ENCODE results near the gene ATP5PD. TPM values are rescaled to one million over a fixed set of nuclear protein-coding genes. Genes with fewer than 3 reads are reported as not detected.

Gene ATP5PD
- total and polyA plus RNA-seq, 2 of the 13 experiments (the other 11 are each of a cell fraction or from before 2014, with no cell fraction given) = 158 to 428 TPM

DNA sequence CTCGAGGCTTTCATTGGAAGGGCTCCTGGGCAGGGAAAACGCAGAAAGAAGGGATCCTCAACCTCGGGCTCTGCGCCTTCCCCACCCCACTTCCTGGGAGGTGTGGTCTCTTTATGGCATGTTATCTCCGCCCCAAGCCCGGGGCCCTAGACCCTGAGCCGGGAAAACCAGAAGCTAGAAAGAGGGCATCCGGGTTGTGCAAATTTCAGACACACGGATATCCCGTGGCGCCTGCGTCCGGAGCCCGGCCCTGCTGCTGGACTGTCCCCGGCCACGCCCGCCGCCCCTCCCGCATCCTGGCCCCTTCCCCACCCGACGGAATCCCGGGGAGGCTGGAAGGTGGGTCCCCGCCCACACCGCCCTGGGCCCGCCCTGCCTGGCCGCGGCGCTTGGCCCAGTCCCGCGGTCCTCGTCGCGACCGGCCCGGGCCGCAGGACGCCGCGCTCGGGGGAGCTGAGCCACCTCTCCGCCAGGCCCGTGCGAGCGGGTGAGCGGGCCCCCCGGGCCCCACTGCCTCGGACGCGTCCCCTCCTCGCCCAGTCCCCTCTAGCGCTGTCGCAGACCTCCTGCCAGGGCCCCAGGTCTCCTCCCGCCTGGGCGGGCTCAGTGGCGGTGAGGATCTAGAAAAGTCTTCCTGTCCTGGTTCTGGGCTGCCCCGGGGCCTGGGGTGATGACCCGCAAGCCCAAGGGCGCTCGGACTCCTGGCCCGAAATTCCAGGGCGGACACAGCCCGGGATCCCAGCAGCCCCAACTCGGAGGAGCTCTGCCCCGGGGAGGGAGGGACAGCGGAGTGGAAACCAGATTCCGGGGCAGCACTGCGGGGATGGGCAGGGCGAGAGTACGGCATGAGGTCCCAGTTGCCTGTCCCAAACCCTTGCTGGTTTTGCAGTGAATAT is 41.0 kb upstream of the ATP5PD start, which contains the start of gene SLC16A5 (continued):
- TF ChIP-seq, protein P1, sequence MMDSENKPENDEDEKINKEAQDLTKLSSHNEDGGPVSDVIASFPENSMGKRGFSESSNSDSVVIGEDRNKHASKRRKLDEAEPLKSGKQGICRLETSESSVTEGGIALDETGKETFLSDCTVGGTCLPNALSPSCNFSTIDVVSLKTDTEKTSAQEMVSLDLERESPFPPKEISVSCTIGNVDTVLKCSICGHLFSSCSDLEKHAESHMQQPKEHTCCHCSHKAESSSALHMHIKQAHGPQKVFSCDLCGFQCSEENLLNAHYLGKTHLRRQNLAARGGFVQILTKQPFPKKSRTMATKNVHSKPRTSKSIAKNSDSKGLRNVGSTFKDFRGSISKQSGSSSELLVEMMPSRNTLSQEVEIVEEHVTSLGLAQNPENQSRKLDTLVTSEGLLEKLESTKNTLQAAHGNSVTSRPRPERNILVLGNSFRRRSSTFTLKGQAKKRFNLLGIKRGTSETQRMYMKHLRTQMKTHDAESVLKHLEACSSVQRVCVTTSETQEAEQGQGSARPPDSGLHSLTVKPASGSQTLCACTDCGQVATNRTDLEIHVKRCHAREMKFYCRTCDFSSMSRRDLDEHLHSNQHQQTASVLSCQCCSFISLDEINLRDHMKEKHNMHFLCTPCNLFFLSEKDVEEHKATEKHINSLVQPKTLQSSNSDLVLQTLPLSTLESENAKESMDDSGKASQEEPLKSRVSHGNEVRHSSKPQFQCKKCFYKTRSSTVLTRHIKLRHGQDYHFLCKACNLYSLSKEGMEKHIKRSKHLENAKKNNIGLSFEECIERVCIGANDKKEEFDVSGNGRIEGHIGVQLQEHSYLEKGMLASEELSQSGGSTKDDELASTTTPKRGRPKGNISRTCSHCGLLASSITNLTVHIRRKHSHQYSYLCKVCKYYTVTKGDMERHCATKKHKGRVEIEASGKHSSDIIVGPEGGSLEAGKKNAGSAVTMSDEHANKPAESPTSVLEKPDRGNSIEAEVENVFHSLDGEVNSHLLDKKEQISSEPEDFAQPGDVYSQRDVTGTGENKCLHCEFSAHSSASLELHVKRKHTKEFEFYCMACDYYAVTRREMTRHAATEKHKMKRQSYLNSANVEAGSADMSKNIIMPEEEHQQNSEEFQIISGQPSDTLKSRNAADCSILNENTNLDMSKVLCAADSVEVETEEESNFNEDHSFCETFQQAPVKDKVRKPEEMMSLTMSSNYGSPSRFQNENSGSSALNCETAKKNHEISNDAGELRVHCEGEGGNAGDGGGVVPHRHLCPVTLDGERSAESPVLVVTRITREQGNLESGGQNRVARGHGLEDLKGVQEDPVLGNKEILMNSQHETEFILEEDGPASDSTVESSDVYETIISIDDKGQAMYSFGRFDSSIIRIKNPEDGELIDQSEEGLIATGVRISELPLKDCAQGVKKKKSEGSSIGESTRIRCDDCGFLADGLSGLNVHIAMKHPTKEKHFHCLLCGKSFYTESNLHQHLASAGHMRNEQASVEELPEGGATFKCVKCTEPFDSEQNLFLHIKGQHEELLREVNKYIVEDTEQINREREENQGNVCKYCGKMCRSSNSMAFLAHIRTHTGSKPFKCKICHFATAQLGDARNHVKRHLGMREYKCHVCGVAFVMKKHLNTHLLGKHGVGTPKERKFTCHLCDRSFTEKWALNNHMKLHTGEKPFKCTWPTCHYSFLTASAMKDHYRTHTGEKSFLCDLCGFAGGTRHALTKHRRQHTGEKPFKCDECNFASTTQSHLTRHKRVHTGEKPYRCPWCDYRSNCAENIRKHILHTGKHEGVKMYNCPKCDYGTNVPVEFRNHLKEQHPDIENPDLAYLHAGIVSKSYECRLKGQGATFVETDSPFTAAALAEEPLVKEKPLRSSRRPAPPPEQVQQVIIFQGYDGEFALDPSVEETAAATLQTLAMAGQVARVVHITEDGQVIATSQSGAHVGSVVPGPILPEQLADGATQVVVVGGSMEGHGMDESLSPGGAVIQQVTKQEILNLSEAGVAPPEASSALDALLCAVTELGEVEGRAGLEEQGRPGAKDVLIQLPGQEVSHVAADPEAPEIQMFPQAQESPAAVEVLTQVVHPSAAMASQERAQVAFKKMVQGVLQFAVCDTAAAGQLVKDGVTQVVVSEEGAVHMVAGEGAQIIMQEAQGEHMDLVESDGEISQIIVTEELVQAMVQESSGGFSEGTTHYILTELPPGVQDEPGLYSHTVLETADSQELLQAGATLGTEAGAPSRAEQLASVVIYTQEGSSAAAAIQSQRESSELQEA (CRISPR knock-in tag; IDR thresholded peaks at IDR 0.05; ENCODE audit: not compliant biosample characterization) = no peak
- TF ChIP-seq, protein P2, sequence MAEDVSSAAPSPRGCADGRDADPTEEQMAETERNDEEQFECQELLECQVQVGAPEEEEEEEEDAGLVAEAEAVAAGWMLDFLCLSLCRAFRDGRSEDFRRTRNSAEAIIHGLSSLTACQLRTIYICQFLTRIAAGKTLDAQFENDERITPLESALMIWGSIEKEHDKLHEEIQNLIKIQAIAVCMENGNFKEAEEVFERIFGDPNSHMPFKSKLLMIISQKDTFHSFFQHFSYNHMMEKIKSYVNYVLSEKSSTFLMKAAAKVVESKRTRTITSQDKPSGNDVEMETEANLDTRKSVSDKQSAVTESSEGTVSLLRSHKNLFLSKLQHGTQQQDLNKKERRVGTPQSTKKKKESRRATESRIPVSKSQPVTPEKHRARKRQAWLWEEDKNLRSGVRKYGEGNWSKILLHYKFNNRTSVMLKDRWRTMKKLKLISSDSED (CRISPR knock-in tag; IDR thresholded peaks at IDR 0.05) = no peak
- TF ChIP-seq, protein P3, sequence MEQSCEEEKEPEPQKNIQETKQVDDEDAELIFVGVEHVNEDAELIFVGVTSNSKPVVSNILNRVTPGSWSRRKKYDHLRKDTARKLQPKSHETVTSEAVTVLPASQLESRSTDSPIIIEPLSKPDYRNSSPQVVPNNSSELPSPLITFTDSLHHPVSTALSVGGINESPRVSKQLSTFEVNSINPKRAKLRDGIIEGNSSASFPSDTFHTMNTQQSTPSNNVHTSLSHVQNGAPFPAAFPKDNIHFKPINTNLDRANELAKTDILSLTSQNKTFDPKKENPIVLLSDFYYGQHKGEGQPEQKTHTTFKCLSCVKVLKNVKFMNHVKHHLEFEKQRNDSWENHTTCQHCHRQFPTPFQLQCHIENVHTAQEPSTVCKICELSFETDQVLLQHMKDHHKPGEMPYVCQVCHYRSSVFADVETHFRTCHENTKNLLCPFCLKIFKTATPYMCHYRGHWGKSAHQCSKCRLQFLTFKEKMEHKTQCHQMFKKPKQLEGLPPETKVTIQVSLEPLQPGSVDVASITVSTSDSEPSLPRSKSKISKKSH (CRISPR knock-in tag; IDR thresholded peaks at IDR 0.05; ENCODE audit: borderline replicate concordance) = no peak
- TF ChIP-seq MED1 (CRISPR knock-in tag; IDR thresholded peaks at IDR 0.05) (peak; percentile 77), WIZ (CRISPR knock-in tag; IDR thresholded peaks at IDR 0.05) (no peak)
- TF ChIP-seq, protein P4, sequence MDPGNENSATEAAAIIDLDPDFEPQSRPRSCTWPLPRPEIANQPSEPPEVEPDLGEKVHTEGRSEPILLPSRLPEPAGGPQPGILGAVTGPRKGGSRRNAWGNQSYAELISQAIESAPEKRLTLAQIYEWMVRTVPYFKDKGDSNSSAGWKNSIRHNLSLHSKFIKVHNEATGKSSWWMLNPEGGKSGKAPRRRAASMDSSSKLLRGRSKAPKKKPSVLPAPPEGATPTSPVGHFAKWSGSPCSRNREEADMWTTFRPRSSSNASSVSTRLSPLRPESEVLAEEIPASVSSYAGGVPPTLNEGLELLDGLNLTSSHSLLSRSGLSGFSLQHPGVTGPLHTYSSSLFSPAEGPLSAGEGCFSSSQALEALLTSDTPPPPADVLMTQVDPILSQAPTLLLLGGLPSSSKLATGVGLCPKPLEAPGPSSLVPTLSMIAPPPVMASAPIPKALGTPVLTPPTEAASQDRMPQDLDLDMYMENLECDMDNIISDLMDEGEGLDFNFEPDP (CRISPR knock-in tag; conservative IDR thresholded peaks at IDR 0.05) = no peak
- TF ChIP-seq, protein P5, sequence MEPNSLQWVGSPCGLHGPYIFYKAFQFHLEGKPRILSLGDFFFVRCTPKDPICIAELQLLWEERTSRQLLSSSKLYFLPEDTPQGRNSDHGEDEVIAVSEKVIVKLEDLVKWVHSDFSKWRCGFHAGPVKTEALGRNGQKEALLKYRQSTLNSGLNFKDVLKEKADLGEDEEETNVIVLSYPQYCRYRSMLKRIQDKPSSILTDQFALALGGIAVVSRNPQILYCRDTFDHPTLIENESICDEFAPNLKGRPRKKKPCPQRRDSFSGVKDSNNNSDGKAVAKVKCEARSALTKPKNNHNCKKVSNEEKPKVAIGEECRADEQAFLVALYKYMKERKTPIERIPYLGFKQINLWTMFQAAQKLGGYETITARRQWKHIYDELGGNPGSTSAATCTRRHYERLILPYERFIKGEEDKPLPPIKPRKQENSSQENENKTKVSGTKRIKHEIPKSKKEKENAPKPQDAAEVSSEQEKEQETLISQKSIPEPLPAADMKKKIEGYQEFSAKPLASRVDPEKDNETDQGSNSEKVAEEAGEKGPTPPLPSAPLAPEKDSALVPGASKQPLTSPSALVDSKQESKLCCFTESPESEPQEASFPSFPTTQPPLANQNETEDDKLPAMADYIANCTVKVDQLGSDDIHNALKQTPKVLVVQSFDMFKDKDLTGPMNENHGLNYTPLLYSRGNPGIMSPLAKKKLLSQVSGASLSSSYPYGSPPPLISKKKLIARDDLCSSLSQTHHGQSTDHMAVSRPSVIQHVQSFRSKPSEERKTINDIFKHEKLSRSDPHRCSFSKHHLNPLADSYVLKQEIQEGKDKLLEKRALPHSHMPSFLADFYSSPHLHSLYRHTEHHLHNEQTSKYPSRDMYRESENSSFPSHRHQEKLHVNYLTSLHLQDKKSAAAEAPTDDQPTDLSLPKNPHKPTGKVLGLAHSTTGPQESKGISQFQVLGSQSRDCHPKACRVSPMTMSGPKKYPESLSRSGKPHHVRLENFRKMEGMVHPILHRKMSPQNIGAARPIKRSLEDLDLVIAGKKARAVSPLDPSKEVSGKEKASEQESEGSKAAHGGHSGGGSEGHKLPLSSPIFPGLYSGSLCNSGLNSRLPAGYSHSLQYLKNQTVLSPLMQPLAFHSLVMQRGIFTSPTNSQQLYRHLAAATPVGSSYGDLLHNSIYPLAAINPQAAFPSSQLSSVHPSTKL (CRISPR knock-in tag; IDR thresholded peaks at IDR 0.05) = peak; percentile 77; the same call in 1 of the 2 replicates
- TF ChIP-seq, protein P6, sequence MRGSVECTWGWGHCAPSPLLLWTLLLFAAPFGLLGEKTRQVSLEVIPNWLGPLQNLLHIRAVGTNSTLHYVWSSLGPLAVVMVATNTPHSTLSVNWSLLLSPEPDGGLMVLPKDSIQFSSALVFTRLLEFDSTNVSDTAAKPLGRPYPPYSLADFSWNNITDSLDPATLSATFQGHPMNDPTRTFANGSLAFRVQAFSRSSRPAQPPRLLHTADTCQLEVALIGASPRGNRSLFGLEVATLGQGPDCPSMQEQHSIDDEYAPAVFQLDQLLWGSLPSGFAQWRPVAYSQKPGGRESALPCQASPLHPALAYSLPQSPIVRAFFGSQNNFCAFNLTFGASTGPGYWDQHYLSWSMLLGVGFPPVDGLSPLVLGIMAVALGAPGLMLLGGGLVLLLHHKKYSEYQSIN (CRISPR knock-in tag; IDR thresholded peaks at IDR 0.05; ENCODE audit: borderline replicate concordance) = no peak
